Glomerular endothelial cell (primary cell): ENCODE results near the gene GRIK2. TPM values are rescaled to one million over a fixed set of nuclear protein-coding genes. Genes with fewer than 3 reads are reported as not detected.

Source experiments
- DNase-seq: peaks from one replicate; pipeline ENCODE4 v3.0.0-alpha.2; 2011; ENCODE audit warnings: low read depth, low spot score; ENCODE audit errors: extremely low read depth
- total RNA-seq: library from RNA; depleted of rRNA; stranded (reverse); fragments of >200 nt; gene quantifications from 2 replicates; pipeline ENCODE4 v1.2.3, GENCODE V29; 2015

The GRIK2 gene
- total RNA-seq, 1 donor from 2014 or later = 5.7 TPM

DNA sequence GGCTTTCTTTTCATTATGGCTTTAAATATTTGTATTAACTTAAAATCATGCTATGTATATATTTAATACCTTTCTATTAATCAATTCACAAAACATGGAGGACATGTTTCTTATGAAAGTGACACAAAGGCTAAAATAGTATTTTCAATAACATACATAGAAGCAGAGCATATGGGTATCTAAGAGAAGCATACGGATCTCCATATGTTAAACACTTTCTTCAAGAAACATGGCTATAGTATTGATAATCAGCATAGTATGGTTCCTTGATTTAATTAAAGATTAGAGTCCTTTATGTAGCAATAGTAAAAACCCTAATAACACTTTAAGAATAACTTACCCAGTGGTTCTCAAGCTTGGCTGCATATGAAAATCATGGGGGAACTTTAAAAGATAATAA is 58.5 kb downstream of the GRIK2 start:
- DNase-seq = no peak

DNA sequence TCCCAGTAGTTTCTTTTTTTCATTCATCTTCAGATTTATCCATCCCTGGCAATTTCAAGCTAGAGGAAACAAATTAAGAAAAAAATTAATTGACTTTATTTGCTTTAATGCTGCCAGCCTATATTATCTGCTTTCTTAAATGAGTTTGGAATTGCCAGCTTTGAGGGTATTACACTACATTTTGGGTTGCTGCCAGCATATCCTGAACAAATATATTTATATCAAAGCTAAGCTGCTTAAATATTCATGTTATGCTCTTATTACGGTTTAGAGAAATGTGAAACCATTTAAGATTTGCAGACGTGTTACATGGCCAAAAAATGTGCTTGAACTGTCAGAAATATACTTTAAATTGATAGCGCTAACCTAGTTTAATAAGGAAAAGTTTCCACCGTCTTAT is 59.7 kb downstream of the GRIK2 start:
- DNase-seq = no peak

DNA sequence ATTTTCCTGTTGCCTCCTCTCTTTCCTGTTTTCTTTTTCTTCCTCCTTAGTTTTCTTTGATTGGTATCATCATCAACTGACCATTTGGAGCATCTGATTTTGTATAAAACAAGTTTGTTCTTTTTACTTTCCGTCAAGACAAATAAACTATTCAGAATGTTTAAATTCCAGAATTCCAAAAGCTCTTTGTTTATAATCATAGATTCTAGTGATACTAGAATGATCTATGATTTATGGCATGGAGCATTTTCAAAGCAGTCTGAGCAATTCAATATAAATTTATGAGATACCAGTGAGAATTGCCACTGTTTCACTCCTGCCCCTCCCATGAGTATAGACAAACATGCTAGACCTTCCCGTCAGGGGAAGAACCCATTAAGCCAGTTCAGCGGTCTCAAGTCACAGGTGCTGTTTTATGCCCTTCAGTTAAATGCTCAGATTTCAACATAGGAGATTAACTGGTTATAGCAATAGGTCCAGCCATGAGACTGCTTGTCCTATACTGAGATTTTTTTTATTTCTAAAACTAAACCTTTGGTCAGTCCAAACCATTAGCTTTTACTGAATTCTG is 60.7 kb downstream of the GRIK2 start:
- DNase-seq = no peak

DNA sequence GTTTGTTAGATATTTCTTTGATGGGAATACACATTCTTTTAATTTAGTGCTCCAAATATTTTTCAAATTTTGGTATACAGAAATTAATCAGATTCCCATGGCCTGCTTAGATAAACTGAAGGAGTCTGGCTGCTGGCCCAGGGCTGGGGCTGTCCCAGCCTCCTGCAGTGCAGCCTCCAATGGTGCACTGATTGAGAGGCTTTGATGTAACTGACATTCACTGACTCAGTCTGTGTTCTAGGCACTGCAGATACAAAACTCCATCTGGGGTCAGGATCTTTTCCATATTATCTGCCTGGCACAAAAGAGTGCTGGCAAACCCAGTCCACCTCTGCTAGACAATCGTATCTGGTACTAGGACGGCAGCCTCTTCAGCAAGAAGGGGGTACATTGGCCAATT is 64.8 kb downstream of the GRIK2 start:
- DNase-seq = no peak

DNA sequence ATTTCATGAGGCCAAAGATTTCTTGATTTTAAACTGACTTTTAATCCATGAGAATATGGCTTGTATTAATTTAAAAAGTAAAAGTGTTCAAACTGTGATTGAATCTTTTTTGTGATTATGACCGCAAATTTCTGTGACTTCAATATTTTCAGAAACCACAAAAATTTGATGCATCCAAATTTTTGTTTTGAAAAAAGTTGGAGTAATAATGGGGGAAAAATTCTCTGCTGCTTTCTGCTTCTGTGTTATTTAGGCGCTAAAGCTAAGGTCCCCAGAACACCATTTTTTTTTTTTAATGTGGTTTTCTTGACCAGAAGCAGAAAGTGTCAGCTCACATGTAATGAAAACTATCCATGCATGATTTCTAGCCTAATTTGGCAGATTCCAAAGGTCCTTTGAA is 65.3 kb downstream of the GRIK2 start:
- DNase-seq = no peak

DNA sequence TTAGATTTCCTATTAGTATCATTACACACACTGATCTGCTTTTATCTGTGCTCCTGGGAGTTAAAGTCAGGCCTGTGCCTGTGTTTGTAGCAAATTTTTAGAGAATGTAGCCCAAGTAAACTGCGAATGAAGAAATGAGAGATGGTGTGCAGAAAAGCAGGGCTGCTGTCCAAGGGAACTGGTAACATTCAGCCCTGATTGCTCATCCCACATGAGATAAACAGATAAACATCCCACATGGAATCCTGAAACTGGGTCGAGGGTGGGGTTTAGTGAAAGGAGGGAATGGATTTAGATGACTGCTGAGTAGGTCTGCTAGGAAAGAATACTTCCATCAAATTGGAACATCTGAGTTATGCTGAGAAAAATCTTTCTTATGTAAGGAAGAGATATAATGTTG is 69.1 kb downstream of the GRIK2 start:
- DNase-seq = no peak

DNA sequence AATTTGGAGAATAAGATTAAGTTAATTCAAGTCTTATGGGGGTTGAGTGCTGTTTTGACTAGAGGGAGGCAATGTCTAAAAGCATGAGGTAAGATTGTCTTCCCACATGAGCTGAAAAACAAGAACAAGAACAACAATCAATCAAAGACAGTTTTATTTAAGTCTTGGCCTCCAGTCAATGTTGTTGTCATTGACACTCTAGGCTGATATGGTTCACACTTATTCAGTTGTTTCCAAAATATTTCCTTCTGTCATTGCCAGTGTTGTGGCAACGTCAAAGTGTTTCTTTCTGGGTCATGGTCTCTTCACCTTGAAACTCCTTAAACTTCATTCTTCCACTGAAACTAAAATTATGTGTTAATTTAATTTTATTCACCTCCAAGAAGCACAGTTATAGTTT is 72.4 kb downstream of the GRIK2 start:
- DNase-seq = no peak

DNA sequence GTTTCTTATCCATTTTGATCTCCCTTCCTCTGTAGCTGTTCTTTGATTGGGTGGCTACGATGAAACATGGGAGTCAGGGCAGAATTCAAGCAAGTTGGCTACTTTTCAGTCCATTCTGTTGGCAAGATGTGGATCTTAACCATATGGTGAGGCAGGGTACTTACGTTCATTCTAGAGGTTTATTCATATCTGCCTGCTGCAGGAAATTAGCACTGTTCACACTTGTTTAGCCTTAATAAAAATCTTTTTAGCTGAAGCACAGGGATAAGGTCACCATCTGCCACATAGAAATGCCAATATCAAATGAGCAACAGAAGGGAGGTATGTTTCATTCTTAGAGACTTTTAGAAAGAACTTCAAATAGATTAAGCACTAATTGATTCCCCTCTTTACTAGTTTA is 83.9 kb downstream of the GRIK2 start:
- no peak for DNase-seq

DNA sequence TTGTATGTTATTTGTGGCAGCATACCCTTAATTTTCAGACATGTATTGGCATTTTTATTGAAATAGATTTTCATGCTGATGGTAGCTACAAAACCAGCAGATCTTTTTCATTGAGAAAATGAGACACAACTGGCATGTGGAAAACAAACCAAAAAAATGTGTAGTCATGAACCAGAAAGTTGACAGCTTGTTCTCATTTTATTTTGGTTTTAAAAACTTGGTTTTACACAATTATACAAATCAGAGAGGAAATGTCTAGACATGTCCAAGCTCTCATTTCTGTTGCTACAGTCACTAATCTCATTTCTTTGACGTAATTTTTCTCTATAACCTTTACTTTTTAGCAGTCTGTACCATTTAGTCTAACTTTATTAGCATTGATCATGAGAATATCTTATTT is 85.4 kb downstream of the GRIK2 start:
- no peak for DNase-seq

DNA sequence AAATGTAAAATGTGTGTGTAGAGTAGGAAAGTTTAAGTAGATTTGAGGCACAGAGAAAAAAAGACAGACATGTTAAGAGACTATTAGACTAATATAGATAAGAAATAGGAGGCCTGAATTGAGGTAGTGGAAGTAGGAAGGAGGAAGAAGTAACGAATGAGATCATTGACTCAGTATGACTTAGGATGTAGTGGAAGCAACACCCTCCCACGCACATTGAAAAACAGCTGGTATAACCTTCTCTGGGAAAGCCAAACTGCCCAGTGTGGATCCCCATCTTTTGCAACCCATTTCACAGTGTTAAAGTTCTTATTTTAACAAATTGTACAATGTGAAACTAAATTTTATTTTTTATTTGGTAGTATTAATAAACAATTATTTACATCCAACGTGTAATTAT is 89.1 kb downstream of the GRIK2 start:
- no peak for DNase-seq

DNA sequence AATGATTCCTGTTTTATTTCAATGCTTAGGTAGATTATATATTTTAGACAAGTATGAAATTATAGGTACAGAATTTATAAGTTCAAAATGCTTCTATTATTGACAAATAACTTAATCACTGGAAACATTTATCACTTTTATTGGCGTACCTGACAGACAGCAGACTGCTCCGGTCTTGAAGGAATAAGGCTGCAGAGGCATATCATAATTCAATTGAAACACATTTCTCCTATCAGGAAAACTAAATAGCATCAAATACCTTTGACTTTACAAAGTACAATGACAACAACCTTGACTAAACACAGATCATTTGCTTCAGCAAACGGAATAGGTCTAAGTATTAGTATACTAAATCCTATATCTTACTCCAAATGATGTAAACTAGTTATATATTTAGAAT is 91.3 kb downstream of the GRIK2 start:
- no peak for DNase-seq

DNA sequence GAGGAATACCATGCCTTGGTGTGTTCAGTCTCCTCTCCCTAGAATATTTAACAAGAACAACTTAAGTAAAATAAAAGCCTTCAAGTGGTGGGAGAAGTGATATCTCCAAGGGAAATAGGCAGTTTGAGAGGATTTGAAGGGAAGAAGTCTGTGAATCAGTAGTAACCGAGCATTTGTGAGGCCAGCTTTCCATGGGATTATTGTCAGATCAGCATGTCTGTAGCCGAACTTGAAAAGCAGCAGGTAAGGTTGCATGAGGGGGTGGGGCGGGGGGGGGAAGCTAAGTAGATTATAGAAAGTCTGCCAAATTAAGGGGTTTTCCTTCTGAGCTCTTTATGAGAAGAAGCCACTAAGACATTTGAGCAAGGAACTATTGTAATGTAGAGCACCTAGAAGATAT is 92.6 kb downstream of the GRIK2 start:
- DNase-seq = no peak

DNA sequence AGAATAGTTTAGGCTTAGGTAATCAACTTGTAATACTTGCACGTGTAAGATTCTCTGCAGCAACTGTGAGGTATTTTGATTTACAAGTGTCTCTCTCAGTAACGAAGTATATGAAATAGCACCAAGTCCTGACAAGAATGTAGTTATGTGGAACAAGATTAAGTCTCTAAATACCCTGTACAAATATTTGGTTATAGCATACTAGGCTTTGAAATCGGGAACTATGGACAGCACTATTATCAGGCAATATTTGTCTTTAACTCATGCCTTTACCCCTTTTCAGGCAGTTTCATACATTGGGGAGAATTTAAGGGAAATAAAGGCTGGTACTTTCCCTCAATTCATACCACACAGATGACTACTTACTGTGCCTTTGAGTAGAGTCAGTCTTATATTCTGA is 93.2 kb downstream of the GRIK2 start:
- no peak for DNase-seq

DNA sequence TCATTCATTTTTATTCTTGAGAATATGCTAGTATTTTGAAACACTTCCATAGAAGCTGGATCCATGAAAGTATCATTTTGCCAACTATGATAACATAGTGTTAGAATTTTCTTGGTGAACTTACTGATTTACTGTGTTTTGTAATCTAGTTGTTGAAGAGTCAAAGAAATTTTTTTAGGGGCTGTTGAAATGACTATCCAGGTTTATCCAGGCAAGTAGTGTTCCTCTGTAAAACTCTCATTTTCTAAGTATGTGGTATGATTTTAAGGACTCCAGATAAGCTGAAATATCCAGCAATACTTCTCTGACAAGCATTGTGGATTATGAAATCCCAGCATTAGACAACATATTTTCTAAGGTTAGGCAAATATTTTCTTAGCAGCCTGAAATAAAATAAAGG is 95.9 kb downstream of the GRIK2 start:
- no peak for DNase-seq

DNA sequence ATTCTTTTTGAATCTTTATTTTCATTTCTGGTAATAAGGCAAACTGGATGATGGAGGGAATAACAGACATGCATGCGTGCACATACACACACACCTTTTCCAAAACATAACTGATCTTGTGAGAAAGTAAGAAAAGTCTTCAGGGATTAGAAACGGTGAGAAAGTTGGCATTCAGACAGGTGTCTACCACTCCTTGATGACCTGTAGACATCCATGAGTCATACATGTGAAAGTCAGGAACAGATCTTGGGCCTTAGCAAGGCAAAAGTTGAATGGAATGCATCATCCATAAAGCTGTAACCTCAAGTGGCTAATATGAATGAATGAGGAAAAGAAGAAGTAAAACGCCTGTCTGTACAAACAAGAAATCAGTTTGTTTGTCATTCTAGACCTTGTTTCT is 97.3 kb downstream of the GRIK2 start:
- no peak for DNase-seq

DNA sequence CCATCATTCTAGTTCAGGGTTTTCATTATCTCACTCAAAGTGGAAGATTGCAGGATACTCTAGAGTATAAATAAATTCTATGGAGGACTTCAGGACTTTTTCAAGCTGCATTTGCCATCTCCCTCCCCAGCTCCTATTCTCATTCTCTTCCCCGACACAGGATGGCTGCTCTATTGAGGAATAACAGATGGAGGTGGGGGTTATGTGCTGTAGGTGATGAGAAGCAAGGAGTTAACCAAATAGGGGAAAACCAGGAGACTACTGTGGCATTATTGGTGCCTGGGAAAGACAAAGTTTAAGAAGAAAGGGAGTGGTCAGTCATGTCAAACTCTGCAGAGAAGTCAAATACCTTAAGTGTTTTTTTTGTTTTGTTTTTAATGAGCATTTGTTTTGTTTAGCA is 109.3 kb downstream of the GRIK2 start:
- DNase-seq = no peak

DNA sequence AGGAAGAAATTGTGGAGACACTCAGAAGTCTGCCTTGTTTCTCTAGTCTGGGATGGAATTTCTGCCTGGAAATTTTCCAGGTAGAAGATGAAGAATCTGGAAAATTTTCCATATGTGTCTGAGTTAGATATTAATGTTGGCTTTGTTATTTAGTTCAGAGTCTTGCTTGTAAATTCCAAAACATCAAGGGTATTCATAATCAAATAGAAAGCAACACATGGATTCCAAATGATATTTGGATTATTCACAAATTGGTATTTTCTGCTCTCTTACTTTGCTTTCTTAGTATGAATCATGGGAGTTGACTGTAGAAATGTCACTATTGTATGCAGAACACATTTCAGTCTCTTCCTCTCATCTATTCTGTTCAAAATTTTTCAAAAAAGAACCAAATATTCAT is 116.0 kb downstream of the GRIK2 start:
- DNase-seq = no peak

DNA sequence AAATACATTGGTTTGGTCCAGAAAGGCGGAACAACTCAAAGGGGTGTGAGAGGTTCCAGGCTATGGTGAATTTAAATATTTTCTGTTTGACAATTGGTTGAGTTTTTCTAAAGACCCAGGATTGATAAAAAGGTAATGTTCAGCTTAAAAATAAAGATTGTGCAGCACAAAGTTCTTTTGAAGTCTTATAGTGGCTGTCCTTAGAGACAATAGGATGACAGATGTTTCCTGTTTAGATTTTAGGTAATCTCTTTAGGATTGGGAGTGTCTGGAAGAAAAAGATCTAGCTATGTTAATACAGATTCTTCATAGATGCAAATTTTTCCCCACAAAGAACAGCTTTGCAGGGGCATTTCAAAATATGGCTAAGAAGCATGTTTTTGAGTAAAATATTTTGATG is 119.7 kb downstream of the GRIK2 start:
- DNase-seq = no peak

DNA sequence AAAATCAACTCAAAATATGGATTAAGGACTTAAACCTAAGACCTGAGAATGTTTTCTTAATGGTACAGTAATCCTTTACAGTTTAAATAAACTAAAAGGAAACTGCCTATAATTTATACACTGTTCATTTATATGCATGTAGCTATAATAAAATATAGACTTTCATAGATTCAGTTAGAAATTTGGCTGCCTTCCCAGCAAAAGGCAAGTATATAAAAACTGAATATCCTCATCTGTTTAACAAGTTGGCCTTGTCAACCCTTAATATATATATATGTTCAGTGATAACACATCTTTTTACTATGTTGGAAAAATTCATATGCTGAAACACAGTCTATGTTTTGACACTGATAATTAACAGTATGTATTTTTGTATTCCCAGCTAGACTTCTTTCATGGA is 123.1 kb downstream of the GRIK2 start:
- no peak for DNase-seq

DNA sequence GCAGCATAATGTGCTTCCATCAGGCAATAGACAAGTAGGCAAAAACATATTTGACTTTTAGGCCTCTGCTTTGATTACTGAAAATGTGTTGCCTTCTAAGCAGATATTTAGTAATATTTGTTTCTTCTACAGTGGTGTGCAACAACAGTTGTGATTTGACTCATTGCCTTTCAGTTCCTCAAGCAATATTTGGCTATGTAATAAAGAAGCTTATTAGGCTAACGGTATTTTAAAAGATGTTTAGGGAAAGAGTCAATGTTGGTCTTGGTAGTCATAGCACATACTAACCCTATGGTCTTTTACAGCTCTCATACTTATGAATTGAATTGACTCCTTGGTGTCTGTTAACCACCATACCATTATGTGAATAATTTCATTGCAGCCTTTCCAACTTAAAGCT is 124.1 kb downstream of the GRIK2 start:
- DNase-seq = no peak

DNA sequence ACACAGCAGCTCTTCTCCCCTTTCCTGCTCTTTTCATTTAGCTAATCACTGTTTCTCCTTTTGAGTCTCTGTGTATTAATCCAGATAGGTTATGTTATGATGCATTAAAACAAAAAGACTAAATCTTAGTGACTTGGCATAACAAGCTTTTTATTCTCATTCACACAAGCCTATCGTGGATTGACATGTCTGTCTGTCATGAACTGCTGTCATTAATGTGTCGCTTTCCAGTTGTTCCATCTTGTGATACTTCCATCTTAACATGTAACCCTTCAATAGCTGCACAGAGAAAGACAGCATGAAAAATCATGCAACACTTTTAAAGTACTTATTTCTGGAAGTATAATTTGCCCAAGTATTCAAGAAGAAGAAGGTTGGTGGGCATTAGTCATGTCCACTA is 128.7 kb downstream of the GRIK2 start:
- DNase-seq = no peak

DNA sequence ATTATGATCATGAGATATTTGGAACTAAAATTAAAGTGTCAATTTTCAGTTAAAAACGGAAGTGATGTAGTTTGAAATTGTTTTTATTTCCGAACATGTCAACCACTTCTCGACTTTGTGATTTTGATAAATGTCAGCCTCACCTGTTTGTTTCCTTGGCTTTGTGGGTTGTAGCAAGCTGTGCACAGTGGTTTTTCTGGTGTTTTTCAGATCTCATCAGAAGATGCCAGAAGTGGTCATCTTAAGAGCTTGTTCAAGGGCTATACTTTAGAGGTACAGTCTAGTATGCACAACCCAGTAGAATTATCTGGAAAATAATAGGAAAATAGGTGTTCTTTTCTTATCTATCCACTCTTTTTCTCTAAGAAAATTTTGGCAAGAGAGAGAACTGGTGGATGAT is 134.0 kb downstream of the GRIK2 start:
- no peak for DNase-seq

DNA sequence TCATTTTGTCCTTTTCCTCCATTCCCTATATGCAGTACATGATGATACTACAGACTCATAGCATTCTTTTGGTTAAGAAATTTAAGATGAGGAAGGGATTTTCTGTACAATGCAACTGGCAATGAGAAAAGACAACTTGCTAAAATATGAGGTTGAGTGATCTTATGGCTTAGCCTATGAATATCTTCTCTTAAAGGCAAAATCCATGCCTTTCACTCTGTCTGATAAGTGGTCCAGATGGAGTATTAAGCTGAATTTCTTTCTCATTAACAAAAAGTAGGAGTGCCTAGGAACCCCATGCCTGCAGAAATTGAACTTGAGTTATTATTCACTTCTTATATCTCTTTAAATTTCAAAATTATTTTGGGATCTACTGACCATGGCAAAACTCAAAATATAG is 135.3 kb downstream of the GRIK2 start:
- DNase-seq = no peak

DNA sequence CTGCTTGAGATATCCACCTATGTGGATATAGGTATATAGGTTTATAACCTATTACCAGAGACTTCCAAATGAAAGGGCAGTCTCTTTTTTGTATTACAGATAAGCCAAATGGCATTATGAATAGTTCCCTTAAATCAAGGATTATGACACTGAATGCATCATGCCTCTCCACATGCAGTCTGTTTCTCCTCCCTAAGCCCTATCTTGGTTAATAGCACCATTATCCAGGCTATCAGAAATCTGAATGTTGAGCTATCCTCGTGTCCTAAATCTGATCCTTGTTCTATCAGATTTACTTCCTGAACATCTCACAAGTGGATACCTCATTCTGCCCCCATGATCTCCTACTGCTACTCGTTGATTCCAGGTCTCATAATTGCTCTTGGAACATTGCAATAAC is 138.0 kb downstream of the GRIK2 start:
- no peak for DNase-seq
